ENCODE measurements around the gene C19orf85.

GRCh38 chr19:55464662-55465054, at the start of gene C19orf85:
- TF ChIP-seq CTCF (IDR thresholded peaks at IDR 0.05) (no peak), EZH2 (IDR thresholded peaks at IDR 0.05) (no peak), EZH2phosphoT487 (IDR thresholded peaks at IDR 0.05) (no peak)
